HG02759 (cell line): ENCODE results near the gene TBX10.
"Not testable (repeated sequence)": the region's sequence is repeated elsewhere in the genome, so short reads cannot be mapped to it uniquely, and the experiment has no call there.

ENCODE experiments used
- ATAC-seq: cut with Tn5 transposase; IDR thresholded peaks from one replicate; pipeline ENCODE4 v1.9.1; 2021; ENCODE audit warnings: mild to moderate bottlenecking, moderate library complexity; ENCODE audit not compliant: unreplicated experiment

The TBX10 gene

DNA sequence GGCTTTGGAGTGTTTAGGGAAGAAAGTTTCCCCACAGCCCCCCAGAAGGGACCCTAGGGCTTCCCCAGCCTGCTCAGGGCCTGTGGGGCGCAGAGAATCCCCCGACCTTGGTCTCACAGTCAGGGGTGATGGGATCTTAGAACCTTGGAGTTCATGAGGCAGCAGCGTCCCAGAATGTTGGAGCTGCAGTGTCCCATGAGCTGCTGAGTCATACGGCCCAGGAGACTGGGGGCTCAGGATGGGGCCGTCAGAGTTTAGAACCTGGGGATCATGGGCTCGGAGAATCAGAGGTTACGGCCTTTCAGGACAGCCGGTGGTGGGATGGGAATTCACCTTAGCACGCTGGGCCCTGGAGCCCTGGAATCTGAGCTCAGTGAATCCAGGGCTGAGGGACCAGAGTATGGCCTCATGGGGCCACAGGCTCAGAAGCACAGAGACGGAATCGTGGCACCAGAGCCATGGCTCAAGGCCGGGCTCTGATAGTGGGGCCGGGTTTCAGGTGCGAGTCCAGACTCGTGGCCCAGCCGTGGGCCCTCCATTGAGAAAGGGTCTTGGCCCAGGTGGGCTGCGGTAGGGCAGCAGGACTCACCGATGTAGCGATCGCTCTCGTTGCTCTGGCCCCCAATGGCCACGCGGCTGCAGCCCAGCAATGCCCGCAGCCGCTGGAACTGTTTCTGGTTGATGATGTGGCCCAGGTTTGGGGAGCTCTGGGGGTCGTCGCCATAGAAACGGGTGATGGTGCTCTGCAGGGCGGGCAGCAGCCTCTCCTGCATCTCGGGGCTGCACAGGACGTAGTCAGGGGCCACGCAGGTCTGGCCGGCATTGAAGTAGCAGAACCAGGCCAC is 25.4 kb upstream of the TBX10 start:
- no peak for ATAC-seq

DNA sequence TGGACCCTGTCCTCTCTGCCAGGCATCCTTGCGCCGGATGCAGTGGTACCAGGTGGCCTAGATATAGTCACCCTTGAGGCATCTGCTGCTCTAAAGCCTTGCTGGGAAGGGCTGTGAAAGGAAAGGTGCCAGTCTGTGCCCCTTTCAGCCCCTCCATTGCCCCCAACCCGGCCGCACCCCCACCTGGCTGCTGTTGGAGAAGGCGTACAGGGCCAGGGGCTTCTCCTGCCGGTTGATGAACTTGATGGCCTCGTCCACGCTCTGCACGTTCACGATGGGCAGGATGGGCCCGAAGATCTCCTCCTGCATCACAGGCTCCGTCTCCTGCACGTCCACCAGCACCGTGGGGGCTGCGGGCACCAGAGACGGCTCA is 24.6 kb upstream of the TBX10 start:
- ATAC-seq: no peak

DNA sequence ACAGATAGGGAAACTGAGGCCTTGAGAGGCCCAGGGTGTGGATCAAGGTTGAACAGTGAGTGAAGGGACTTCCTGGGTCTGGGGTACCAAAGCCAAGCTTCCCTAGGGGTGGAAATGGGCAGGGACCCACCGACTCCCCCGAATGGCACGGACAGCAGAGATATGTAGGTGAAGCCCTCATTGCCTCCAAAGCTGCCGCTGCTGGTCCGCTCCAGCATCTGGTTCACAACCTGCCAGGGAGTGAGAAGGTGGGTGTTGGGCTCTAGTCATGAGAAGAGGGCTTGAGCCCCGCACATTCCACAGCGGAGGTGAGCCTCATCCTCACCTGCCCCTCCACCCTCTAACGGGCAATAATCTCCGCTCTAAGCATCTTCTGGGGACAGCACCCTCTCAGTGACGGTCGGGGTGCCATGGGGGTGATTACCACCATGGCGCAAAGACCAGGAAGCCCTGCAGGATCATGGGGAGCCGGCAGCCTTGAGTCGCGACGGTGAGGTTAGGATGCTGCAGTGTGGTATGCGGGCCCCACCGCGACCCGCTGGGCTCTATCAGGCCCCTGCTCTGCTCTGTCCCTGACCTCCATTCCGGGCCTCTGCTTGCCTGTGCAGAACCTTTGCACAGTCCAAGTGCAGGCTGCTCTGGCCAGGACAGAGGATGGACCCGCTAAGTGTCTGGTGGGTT is 24.1 kb upstream of the TBX10 start:
- no peak for ATAC-seq

DNA sequence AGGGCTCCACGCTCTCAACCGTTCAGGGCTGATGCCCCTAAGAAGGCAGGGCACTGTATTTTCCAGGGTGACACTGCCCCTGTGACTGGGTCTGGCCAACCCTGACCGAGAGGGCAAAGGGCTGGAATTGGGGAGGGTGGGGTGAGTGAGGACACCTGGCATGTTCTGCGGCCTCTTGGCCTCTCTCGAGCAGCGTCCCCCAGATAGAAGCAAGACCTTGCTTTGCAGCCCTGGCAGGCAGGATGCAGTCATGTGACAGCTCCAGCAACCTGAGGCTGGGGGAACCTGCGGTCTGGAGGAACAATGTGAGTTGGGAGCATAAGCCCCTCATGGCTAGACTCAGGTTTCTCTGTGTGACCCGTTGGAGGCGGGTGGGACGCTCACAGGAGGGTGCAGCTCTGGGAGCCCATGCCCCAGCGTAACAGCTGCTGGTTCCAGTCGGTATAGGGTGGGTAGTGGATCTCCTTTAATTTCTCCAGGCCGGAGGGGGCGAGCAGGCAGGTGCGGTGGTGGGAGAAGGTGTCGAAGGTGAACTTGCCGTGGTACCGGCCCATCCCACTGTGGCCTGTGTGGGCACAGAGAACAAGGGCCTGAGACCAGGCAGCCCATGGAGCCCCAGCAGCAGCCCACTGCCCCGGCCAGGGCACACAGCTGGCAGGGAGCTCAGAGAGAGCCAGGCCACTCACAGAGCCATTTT is 23.4 kb upstream of the TBX10 start:
- ATAC-seq: no peak

DNA sequence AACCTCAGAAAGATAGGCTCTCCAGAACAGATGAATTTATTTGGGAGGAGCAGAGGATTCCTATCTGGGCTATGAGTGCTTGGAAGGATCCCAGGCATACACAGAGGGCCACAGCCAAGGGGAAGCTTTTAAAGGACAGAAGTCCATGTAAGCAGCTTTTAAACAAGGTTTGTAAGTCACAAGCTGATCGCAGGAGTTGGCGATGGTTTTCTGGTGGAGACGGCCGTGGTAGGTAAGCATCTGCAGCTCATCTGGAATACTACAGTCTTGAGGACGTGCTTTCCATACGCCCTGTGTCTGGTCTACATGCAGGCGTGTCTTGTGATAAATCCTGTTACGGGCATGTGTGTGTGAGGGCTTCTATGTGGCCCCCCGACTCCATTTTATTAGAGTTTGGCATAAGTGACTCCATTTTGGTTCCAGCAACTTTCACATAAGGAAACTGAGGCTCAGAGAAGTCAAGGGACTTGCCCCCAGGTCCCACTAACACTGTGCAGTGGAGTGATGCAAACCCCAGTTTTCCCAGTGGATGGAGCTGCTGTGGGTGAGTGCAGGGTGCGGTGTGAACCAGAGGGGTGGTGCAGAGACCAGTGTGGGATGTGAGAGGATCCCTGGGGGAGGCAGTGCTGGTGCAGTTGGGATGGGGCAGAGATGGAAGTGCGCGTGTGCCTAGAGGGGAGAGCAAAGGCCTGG is 22.7 kb upstream of the TBX10 start:
- no peak for ATAC-seq

DNA sequence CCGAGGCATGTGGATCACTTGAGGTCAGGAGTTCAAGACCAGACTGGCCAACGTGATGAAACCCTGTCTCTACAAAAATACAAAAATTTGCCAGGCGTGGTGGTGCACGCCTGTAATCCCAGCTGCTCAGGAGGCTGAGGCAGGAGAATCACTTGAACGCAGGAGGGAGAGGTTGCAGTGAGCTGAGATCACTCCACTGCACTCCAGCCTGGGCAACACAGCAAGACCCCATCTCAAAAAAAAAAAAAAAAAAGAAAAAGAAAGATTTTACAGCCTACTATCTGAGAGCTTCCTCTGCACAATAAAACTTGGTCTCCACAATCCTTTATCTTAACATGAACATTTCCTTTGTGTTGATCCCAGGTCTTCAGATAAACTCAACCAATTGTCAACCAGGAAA is 21.2 kb upstream of the TBX10 start:
- not testable (repeated sequence) for ATAC-seq

DNA sequence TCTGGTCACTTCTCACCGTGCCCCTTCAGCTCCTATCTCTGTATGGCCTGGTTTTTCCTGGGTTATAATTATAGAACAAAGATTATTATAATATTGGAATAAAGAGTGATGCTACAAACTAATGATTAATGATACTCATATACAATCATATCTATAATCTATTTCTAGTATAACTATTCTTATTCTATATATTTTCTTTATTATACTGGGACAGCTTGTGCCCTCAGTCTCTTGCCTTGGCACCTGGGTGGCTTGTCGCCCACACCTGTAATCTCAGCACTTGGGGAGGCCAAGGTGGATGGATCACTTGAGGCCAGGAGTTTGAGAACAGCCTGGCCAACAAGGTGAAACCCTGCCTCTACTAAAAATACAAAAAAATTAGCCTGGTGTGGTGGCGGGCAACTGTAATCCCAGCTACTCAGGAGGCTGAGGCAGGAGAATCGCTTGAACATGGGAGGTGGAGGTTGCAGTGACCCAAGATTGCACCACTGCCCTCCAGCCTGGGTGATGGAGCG is 20.1 kb upstream of the TBX10 start:
- ATAC-seq: not testable (repeated sequence)

DNA sequence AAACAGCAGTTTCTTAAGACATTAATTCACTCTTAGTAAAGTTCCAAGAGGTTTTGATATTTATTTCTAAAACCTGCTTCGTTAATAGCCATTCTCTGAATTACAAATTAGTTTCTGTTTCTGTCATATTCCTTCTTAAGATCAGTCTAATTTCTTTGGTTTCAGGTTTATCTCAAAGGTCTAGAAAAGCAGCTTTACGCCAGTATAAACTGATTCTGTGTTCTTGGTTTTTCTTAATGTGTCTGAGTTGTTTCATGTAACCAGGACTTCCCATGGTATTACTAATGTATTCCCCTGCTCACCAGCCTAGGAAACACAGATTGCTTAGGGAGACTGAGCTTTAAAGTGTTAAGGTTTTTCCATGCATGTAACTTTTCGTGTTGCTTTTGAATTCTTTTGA is 17.7 kb upstream of the TBX10 start:
- ATAC-seq: no peak

DNA sequence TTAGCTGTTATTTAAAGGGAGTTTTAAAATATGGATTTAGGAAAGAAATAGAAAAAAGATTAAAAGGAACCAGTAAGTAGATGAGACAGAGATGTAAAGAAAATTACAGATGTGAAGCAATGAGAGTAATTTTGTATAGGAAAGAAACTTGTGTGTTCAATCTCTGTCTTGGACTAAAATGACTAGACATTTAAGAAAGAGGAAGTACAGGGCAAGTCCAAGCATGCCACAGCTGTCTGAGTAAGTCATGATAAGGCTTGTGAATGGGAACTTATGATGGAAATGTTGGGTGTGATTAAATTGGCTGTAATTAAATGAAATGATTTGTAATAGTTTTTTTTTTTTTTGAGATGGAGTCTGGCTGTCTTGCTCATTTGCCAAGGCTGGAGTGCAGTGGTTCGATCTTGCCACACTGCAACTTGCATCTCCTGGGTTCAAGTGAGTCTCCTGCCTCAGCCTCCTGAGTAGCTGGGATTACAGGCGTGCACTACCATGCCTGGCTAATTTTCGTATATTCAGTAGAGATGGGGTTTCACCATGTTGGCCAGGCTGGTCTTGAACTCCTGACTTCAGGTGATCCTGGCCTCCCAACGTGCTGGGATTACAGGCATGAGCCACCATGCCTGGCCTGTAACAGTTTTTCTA is 16.8 kb upstream of the TBX10 start:
- no peak for ATAC-seq

DNA sequence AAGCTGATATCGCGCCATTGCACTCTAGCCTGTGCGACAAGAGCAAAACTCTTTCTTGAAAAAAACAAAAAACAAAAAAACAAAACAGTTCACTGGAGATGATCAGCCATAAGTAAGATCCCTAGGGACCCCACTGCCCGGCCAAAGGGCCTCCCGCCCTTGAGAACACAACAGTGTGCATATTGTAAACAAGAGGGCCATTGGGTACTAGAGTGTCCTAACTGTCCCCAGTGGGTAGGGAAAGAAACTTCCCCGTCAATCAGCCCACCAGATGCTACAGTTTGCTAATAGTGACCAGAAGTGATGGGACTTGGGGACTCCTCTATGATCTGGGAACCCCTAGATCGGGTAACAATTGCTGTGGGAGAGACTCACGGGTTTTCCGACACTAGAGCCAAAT is 14.7 kb upstream of the TBX10 start:
- ATAC-seq: no peak

DNA sequence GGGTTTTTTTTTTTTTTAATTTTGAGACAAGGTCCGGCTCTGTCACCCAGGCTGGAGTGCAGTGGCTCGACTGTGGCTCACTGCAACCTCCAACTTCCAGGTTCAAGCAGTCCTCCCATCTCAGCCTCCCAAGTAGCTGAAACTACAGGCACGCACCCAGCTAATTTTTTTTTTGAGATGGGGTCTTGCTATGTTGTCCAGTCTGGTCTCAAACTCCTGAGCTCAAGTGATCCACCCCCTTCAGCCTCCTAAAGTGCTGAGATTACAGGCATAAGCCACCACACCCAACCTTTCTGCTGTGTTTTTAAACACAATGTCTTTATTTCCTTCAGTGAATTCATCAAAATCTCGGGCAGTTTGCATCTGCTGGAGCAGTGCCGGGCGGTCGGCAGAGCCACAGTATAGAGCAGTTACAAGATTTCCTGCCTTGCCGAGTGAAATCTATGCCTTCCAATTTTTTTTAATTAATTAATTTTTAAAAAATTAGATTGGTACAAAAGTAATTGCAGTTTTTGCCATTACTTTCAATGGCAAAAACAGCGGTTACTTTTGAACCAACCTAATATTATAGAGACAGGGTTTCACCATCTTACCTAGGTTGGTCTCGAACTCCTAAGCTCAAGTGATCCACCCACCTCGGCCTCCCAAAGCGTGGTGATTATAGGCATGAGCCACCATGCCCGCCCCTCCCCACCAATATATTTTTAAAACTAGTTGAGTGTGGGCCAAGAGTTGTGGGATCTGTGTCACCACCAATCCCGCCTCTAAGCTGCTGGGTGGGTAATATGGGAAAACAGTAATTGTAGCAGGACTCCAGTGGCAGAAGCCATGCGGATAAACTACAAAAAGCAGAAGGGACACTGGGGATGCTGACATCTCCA is 13.6 kb upstream of the TBX10 start:
- no peak for ATAC-seq

DNA sequence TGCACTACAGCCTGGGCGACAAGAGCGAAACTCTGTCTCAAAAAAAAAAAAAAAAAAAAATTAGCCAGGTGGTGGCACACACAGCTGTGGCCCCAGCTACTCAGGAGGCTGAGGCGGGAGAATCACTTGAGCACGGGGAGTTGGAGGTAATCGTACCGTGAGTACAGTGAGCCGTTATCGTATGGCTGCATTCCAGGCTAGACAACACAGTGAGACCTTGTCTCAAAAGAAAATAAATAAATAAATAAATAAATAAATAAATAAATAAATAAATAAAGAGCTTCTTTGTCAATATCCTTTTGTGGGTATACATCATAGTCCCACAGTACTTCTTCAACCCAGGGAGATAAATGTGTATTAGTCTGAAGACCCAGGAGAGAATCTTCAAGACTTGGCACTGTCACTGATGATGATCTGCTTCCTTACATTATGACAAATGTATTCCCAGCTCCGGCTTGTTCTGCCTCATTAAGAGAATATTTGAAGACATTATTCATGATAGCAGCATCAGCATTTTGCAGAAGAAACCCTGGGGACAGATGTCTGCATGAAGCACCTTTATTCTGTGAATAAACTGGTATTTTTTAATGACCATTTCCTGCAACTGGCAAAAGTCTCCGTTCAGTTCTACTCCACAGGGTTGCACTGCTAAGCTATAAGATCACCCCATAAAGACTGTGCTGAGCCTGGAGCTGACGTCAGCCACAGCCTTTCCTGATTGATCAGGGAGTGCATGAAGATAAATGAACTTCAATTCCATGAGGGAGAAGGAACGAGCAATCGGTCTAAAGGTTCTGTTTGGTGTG is 12.6 kb upstream of the TBX10 start:
- no peak for ATAC-seq

DNA sequence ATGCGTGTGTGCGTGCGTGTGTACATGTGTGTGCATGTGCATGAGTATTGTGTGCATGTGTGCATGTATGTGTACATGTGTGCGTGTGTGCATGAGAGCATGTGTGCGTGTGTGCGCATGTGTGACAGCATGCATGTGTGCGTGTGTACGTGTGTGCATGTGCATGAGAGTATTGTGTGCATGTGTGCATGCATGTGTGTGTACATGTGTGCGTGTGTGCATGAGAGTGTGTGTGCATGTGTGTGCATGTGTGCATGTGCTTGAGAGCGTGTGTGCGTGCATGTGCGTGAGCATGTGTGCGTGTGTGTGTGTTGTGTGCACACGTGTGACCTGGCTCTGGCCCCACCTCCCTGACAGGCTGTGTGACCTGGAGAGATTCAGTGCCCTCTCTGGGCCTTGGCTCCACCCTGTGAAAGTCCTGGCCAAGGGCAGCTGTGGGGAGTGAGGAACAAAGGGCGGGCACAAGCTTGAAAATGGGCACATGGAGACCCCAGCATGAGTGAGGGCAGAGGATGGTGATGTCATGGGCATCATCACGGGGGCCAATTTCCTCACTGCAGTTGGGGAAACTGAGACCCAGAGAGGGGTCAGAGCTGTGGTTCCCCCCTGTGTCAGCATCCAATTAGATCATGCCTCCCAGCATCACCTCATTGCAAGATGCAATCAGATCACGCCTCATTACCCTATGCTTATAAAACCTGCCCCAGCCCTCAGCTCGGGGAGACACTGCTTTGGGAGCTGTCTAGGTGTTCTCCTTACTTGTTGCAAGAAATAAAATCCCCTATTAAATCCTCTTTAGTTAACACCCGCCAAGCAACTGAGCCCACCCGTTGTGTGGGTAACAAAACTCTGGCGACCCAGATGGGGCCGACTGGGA is 10.3 kb upstream of the TBX10 start:
- ATAC-seq: no peak

DNA sequence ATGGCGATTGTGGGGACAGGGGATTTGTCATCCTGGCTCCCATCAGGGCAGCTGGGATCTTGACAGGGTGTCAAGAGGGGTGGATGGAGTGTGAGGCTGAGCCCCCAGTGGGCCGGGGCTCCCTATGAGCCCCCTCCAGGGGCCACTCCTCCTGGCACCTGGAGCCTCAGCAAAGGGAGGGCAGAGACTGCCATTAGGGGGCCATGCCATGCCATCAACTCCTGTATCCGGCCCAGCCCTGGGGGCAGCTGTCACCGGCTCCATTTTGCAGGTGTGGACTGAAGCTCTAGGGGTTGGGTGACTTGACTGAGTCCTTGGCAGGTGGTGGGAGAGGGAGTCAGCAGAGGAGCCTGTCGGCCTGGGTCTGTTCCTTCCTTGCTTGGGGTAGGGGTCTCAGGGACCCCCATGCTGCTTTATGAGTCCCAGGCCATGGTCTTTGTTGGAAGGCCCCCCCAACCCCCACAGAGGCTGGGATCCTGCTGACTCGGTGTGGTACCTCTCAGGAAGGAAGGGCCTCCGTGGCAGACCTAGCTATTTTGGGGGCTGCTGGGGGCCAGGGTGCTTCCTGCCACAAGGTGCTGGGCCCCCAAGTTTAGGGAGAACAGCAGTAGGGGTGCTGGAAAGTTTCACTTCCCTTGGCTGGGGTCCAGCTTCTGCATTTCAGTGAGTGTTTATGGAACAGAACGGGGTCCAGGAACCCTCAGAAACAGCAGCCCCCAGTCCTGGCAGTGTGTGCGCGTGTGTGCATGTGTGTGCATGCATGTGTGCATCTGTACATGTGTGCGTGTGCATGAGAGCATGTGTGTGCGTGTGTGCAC is 9.4 kb upstream of the TBX10 start:
- ATAC-seq: no peak

DNA sequence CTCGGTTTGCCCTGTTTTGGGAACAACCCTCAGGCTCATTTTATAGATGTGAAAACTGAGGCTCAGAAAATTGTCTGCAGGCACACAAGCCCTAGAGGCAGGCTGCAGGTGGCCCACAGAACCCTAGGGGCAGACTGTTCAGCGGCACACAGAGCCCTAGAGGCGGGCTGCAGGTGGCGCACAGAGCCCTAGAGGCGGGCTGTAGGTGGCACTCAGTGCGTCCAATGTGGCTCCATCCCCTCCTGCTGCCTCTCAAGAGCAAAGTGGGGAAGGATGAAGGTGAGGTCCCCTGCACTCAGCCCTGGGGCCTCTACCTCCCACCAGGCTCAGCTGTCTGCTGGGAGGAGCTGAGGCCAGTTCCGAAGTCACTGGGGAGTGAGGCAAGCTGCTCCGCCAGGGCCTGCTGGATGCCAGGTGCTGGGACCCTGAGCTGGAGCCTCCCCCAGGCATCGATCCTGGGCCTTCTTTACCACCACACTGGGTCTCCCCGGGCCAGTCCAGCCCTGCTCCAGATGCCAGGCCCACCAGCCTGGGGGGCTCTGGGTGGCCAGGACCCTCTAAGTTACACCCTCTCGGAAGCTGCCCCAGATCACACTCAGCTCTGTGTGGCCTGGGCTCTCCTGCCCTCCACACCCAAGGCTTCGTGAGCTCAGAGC is 8.7 kb upstream of the TBX10 start:
- ATAC-seq: no peak

DNA sequence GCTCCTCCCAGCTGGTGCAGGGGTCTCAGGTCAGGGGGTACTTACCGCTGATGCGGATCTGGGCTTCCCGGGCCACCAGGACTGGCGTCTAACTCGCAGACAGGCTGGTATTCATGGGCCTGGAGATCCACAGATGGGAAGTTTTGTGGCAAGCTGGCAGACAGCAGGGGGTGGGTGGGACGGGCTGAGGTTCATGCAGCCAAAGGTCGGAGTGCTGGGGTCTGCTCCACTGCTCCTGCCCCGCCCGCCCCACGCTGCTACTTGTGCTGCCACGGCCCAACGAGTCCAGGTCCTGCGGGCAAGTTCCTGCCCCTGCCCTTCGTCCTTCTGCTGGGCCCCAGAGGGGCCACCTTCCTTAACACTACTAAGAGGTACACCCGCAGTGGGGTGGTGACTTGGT is 7.9 kb upstream of the TBX10 start:
- ATAC-seq: no peak
